Large intestine (tissue), 3 donors: Measurements from ENCODE around the gene PLCXD1. TPM values are rescaled to one million over a fixed set of nuclear protein-coding genes. Genes with fewer than 3 reads are reported as not detected.

Experiments
- DNase-seq, 2 donors: peaks; one replicate each; pipeline versions ENCODE4 v3.0.0 to v3.0.0-alpha.2; 2013
- H3K27ac ChIP-seq: one replicate; pipeline ENCODE4 v1.5.1; 2013; ENCODE audit warnings: low read length
- H3K27me3 ChIP-seq: 2 replicates; pipeline ENCODE4 v1.6.1; 2013; ENCODE audit warnings: low read length; ENCODE audit not compliant: control insufficient read depth, insufficient read depth
- H3K36me3 ChIP-seq: 2 replicates; pipeline ENCODE4 v1.6.1; 2013; ENCODE audit warnings: low read length; ENCODE audit not compliant: control insufficient read depth, insufficient read depth
- H3K4me1 ChIP-seq: one replicate; pipeline ENCODE4 v1.6.1; 2013; ENCODE audit warnings: low read length; ENCODE audit not compliant: control insufficient read depth, insufficient read depth
- H3K4me3 ChIP-seq: one replicate; pipeline ENCODE4 v1.5.1; 2013; ENCODE audit warnings: low read length
- H3K9me3 ChIP-seq: one replicate; pipeline ENCODE4 v1.6.1; 2013; ENCODE audit warnings: mild to moderate bottlenecking, low read depth, low read length, moderate library complexity; ENCODE audit not compliant: control insufficient read depth
- WGBS: methylation state at CpG from one replicate; pipeline ENCODE4 v1.1.5; 2013; ENCODE audit warnings: low lambda C conversion rate; ENCODE audit not compliant: insufficient coverage; 5-methylcytosine and 5-hydroxymethylcytosine counted together
- polyA plus RNA-seq: library from polyadenylated mRNA; unstranded; fragments of 120-200 nt; gene quantifications from one replicate; pipeline ENCODE4 v1.2.1, GENCODE V29; 2013

PLCXD1 gene
- polyA plus RNA-seq, 1 donor = 36.4 TPM

- WGBS = 100% methylated on average over 1 of the region's 30 CpGs
- H3K27ac ChIP-seq = no peak overlapping the region
- DNase-seq = no peak
- H3K36me3 ChIP-seq = peaks cover 75% of the 10 kb centered on the region
- H3K27me3 ChIP-seq = no peaks in the 10 kb centered on the region
- H3K9me3 ChIP-seq = peaks cover 27% of the 10 kb centered on the region
- H3K4me3 ChIP-seq = no peak overlapping the region
- H3K4me1 ChIP-seq = no peaks in the 10 kb centered on the region
These were observed 27.8 kb downstream of the PLCXD1 start for GRCh38 chrX:308821-309520.

- H3K4me3 ChIP-seq = no peak overlapping the region
- no peak for DNase-seq
- no peaks in the 10 kb centered on the region for H3K4me1 ChIP-seq
- H3K9me3 ChIP-seq = peaks cover 30% of the 10 kb centered on the region
- no peaks in the 10 kb centered on the region for H3K27me3 ChIP-seq
- peaks cover 78% of the 10 kb centered on the region for H3K36me3 ChIP-seq
- no CpG with 5 or more reads among the region's 25 CpGs for WGBS
- no peak overlapping the region for H3K27ac ChIP-seq
These were observed 29.5 kb downstream of the PLCXD1 start for GRCh38 chrX:310621-311155.

- Histone ChIP-seq H3K27ac (no peak overlapping the region), H3K4me3 (no peak overlapping the region), H3K36me3 (peaks cover 74% of the 10 kb centered on the region), H3K27me3 (no peaks in the 10 kb centered on the region), H3K9me3 (peaks cover 30% of the 10 kb centered on the region), H3K4me1 (no peaks in the 10 kb centered on the region)
- 87% methylated on average over 2 of the region's 69 CpGs for WGBS
- DNase-seq = no peak
These were observed 30.3 kb downstream of the PLCXD1 start for GRCh38 chrX:311156-312129.

- Histone ChIP-seq H3K27me3 (no peaks in the 10 kb centered on the region), H3K4me3 (no peak overlapping the region), H3K27ac (no peak overlapping the region), H3K9me3 (peaks cover 30% of the 10 kb centered on the region), H3K36me3 (peaks cover 72% of the 10 kb centered on the region), H3K4me1 (no peaks in the 10 kb centered on the region)
- no peak for DNase-seq
- WGBS = no CpG with 5 or more reads among the region's 54 CpGs
These were observed 31.6 kb downstream of the PLCXD1 start for GRCh38 chrX:312621-313331.

- Histone ChIP-seq H3K36me3 (peaks cover 65% of the 10 kb centered on the region), H3K9me3 (peaks cover 30% of the 10 kb centered on the region), H3K4me3 (no peak overlapping the region), H3K27ac (no peak overlapping the region), H3K4me1 (no peaks in the 10 kb centered on the region), H3K27me3 (no peaks in the 10 kb centered on the region)
- no CpG with 5 or more reads among the region's 8 CpGs for WGBS
- no peak for DNase-seq
These were observed 32.4 kb downstream of the PLCXD1 start for GRCh38 chrX:313546-313945.

GRCh38 chrX:314049-314448, 32.9 kb downstream of the PLCXD1 start:
- Histone ChIP-seq H3K4me1 (no peaks in the 10 kb centered on the region), H3K27me3 (no peaks in the 10 kb centered on the region), H3K4me3 (no peak overlapping the region), H3K27ac (no peak overlapping the region), H3K36me3 (peaks cover 62% of the 10 kb centered on the region), H3K9me3 (peaks cover 30% of the 10 kb centered on the region)
- no peak for DNase-seq
- WGBS = no CpG with 5 or more reads among the region's 34 CpGs

DNA sequence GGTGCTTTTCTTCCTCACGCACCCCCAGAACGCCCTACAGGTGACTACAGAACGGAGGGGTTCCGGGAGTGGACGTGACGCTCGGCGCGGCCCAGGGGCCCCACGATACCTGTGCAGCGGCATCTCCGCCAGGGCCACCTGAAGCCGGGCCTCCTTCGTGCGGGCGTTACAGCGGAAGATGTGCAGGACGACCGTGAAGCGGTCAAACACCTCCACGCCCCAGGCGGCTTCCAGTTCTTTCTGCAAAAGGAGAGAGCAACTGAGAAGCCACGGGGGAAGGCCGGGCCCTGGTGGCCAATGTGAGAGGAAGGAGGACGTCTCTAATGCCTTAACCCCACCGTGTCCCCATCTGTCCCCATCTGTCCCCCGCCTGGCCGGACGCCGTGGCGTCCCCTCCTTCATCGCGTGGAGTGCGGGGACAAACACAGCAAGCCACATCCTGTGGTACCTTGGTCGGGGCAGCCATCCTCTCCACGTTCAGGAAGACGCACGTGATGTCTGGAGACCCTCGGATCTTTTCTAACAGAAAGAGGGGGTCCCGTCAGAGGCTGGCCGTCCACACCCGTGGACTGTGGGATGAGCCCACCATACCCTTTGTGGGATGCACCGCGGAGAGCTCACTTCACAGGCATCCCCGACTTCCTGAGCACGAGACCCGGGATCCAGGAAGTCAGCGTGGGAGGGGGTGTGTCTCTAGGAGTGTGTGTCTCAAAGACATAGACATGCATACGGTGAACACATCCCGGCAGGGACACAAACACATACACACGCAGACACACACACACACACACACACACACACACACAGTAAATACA, 33.8 kb downstream of the PLCXD1 start:
- Histone ChIP-seq H3K27ac (no peak overlapping the region), H3K36me3 (peaks cover 58% of the 10 kb centered on the region), H3K9me3 (peaks cover 30% of the 10 kb centered on the region), H3K4me1 (no peaks in the 10 kb centered on the region), H3K27me3 (no peaks in the 10 kb centered on the region), H3K4me3 (no peak overlapping the region)
- no CpG with 5 or more reads among the region's 51 CpGs for WGBS
- no peak for DNase-seq

DNA sequence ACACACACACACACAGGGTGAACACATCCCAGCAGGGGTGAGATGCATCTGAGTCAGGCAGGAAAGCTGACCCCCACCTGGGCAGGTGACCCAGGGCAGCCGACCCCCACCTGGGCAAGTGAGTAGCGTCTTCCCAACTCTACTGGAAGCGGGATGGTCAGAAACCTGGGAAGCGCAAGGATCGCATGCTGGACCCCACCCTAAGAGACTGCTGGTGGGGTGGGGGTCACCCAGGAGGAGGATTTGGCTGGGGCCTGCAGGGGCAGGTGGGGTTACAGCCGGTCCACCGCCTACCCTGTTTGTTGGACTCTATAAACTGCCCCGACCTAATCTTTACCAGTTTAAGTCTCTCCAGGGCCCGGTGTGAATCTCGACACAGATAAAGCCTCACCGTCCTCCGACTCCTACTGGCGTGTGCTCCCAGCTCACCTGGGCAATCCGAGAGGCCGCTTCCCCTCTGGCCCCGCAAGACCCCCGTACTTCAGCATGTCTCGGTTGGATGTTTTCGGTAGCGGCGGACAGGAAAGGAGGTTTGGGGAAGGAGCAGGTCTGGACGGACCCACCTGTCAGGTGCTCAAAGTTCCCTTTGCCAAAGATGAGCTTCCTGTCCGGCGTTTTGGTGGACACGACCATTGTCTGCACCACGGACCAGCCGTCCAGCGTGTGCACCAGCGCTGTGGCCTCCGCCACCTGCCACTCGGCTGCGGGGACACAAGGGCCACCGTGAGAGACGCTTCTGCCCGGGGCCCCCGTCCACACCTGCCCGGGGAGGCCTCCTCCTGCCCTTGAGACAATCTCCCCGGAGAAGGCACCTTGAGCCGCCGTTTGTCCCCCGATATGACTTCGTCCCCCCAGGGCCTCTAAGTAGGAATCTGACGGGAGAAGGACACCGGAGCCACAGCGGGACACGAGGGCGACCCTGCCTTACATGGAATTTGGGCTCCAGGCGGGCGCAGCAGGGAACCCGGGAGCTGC, 35.5 kb downstream of the PLCXD1 start:
- Histone ChIP-seq H3K27ac (no peak overlapping the region), H3K27me3 (no peaks in the 10 kb centered on the region), H3K4me1 (no peaks in the 10 kb centered on the region), H3K36me3 (peaks cover 46% of the 10 kb centered on the region), H3K9me3 (peaks cover 26% of the 10 kb centered on the region), H3K4me3 (no peak overlapping the region)
- no peak for DNase-seq
- no CpG with 5 or more reads among the region's 50 CpGs for WGBS
